ENCODE data around the gene DEPP1. TPM values are rescaled to one million over a fixed set of nuclear protein-coding genes. Genes with fewer than 3 reads are reported as not detected.

The DEPP1 gene
- total and polyA plus RNA-seq, 8 donors, result 68.9 to 270 (median 173) TPM

DNA sequence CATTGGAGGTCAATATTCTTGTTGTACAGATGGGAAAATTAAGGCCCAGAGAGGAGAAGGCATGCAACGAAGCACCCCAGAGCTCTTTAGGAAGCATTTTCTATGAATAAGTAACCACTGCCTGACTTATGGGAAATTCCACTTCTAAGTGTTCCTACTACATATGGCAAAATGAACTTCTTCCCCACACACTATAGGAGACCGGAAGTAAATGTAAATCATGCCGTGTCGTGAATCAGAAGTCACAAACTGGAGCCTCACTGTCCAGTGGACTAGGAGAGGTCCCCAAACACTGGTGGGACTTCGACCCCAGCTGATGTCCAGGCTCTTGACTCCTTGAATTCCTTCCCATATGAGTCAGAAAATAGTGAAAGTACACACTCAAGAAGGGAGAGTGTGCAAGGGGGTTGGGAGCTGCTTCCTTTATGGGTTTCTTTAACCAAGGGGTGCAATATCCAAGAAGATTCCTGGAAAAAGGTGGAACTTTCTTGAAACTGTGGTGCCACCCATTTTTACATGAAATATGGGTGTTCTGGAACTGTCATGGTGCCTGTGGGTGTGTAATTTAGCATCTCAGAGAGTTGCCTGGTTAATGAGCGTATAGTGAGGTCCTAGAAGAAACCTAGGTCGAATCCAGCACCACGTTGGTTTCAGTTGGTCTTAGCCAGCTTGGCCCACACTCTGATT, 12.3 kb downstream of the DEPP1 start:
- Histone ChIP-seq H3K4me3 (no peak overlapping the region), H3K27me3 (no peaks in the 10 kb centered on the region), H3K4me1 (peaks cover 4 to 37% (median 13%) of the 10 kb centered on the region in 3 donors), H3K36me3 (peaks cover 0 to 10% (median 0%) of the 10 kb centered on the region in 3 donors), H3K27ac (peak overlapping the region in 2 of 4 donors; percentile 10 to 92), H3K9me3 (no peaks in the 10 kb centered on the region)
- ATAC-seq (no peak), FAIRE-seq (no peak), DNase-seq (peak in 1 of 6 donors; percentile 14)
- intact Hi-C loops (cut with DNase I), result no loop called here
- TF ChIP-seq, protein P1, sequence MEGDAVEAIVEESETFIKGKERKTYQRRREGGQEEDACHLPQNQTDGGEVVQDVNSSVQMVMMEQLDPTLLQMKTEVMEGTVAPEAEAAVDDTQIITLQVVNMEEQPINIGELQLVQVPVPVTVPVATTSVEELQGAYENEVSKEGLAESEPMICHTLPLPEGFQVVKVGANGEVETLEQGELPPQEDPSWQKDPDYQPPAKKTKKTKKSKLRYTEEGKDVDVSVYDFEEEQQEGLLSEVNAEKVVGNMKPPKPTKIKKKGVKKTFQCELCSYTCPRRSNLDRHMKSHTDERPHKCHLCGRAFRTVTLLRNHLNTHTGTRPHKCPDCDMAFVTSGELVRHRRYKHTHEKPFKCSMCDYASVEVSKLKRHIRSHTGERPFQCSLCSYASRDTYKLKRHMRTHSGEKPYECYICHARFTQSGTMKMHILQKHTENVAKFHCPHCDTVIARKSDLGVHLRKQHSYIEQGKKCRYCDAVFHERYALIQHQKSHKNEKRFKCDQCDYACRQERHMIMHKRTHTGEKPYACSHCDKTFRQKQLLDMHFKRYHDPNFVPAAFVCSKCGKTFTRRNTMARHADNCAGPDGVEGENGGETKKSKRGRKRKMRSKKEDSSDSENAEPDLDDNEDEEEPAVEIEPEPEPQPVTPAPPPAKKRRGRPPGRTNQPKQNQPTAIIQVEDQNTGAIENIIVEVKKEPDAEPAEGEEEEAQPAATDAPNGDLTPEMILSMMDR (IDR thresholded peaks at IDR 0.05), result no peak
- 76 to 81% methylated on average over 8 of the region's 8 CpGs for WGBS, 2 donors

- peaks cover 4 to 37% (median 13%) of the 10 kb centered on the region in 3 donors for H3K4me1 ChIP-seq
- no peaks in the 10 kb centered on the region for H3K27me3 ChIP-seq
- intact Hi-C loops (cut with DNase I), result no loop called here
- peak in 1 of 6 donors; percentile 24 for DNase-seq
- peaks cover 0 to 4% (median 0%) of the 10 kb centered on the region in 3 donors for H3K36me3 ChIP-seq
- H3K27ac ChIP-seq, result peak overlapping the region; percentile 40 to 92 (median 78)
- TF ChIP-seq, protein P1 (IDR thresholded peaks at IDR 0.05), result no peak
- no peak for ATAC-seq
- no peaks in the 10 kb centered on the region for H3K9me3 ChIP-seq
- 79 to 83% methylated on average over 6 of the region's 6 CpGs for WGBS, 2 donors
- no peak for FAIRE-seq
- no peak overlapping the region for H3K4me3 ChIP-seq
These were observed 12.9 kb downstream of the DEPP1 start for GRCh38 chr10:44965651-44966097.

DNA sequence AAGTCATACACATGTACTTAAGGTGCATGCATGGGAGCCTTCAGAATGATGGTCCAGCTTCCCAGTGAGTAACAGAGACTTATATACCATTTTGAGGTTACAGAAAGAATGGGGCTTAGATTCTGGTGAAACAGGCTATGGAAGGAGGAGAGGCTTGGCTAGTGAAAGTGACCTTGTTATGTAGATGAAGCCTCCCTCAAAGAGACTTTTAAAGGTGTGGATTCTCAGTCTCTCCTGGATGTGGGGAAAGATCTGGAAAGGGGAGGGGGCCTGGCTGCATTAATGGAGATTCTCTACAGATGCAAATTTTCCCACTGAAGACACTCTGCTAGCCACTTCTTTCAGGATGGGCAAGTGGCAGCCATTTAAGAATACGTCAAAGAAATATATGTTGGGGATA, 13.5 kb downstream of the DEPP1 start:
- 91 to 96% methylated on average over 1 of the region's 1 CpG for WGBS, 2 donors
- no peak overlapping the region for H3K4me3 ChIP-seq
- no peaks in the 10 kb centered on the region for H3K36me3 ChIP-seq
- TF ChIP-seq, protein P1 (IDR thresholded peaks at IDR 0.05), result no peak
- peaks cover 4 to 37% (median 13%) of the 10 kb centered on the region in 3 donors for H3K4me1 ChIP-seq
- peak overlapping the region; percentile 40 to 92 (median 78) for H3K27ac ChIP-seq
- FAIRE-seq (no peak), ATAC-seq (no peak), DNase-seq (no peak)
- intact Hi-C loops (cut with DNase I), result no loop called here
- H3K27me3 ChIP-seq, result no peaks in the 10 kb centered on the region
- H3K9me3 ChIP-seq, result no peaks in the 10 kb centered on the region

DNA sequence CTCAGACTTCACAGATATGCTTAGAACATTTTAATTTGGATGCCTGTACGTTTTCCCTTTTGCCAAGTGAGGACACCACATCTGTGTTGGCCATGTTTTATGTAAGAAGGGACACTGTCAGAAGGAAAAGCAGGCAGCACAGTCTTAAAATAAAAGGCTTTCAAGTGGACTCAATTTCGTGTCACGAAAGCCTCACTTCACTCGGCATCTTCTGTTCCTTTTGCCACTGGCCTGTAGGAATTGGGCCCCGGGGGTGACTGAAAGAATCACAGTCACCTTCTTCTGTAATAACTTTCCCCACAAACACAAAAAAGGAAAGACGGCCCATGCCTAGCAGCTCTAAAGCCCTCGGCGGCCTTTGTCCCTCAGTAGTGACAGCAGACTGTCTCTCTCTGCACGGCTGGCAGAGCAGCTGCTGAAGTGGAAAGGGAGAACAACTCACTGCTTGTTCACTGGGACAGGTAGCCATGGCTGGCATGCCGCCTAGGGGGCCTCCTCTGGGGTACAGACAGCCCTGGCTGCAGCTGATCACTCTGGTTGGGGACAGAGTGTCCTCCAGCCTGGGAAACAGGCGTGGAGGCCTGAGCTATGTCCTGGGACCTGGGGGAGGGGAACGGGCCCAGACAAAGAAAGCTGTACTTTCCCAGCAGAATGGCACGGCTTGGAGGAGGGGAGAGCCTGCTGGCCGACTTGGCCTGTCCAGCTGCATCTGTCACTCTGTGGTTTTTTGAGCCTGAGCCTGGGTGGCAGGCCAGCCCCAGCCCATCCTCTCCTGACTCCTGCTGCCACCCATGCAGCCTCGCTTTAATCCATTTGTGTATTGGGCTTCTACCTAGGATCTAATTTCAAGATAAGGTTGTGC, 14.6 kb downstream of the DEPP1 start:
- H3K36me3 ChIP-seq, result no peaks in the 10 kb centered on the region
- TF ChIP-seq, protein P1 (IDR thresholded peaks at IDR 0.05), result no peak
- peak overlapping the region in 1 of 4 donors; percentile 14 for H3K4me3 ChIP-seq
- WGBS, 2 donors, result 51 to 59% methylated on average over 15 of the region's 15 CpGs
- H3K27me3 ChIP-seq, result no peaks in the 10 kb centered on the region
- DNase-seq, result peak in 5 of 6 donors; percentile 65 to 90 (median 80)
- H3K9me3 ChIP-seq, result no peaks in the 10 kb centered on the region
- H3K4me1 ChIP-seq, result peaks cover 4 to 32% (median 9%) of the 10 kb centered on the region in 3 donors
- no peak for FAIRE-seq
- peak; percentile 17 to 57 (median 44) for ATAC-seq
- H3K27ac ChIP-seq, result peak overlapping the region; percentile 40 to 92 (median 78)
- intact Hi-C loops (cut with DNase I), result no loop called here

Data from pancreas (tissue), 10 donors.